HepG2 (cell line): Measurements from ENCODE around the gene RABGAP1. TPM values are rescaled to one million over a fixed set of nuclear protein-coding genes. Genes with fewer than 3 reads are reported as not detected.

Source experiments
- ATAC-seq: fragments of 200-7000 bp; cut with Tn5 transposase; 3 replicates; pipeline ENCODE4 v1.9.1; 2020; ENCODE audit warnings: mild to moderate bottlenecking, moderate library complexity
- BruUV-seq: library from RNA; stranded (reverse); fragments of 400-500 nt; replicated peaks from 2 replicates; lab custom pipeline; 2021; lab: Mats Ljungman, UMichigan
- CTCF ChIA-PET: fragments of 300-600 bp; formaldehyde crosslinking; extraction: SDS; loops from one replicate; lab custom pipeline; 2021; ENCODE audit warnings: low total read pairs, inconsistent platforms, low intra/inter-chr PET ratio; lab: Yijun Ruan, JAX
- POLR2A ChIA-PET: fragments of 350-600 bp; sonication (Branson Sonifier 250); formaldehyde crosslinking; loops from one replicate; lab custom pipeline; 2020; ENCODE audit warnings: antibody characterized with exemption, inconsistent platforms; lab: Yijun Ruan, JAX
- DNase-seq: peaks from one replicate; pipeline ENCODE4 v3.0.0-alpha.2; 2015; ENCODE audit warnings: low spot score
- FAIRE-seq: peaks from 3 replicates; lab custom pipeline; 2011; peaks lifted over from hg19 to GRCh38; lab: Jason Lieb, UNC
- H2AFZ ChIP-seq: one replicate; pipeline ENCODE4 v1.6.1; 2011; ENCODE audit warnings: low read length, inconsistent platforms
- H3K27ac ChIP-seq: fragments of 300-600 bp; 3 replicates; pipeline ENCODE4 v1.8.0; 2011; ENCODE audit warnings: mixed run types, mild to moderate bottlenecking, mixed read lengths, low read length, inconsistent platforms; ENCODE audit not compliant: insufficient read depth; ENCODE audit errors: extremely low read length
- H3K27me3 ChIP-seq, 2 experiments: fragments of 200-600 bp in 1 of 2; 2 replicates in 1 of 2; 3 replicates in 1 of 2; pipeline versions ENCODE4 v1.6.0 to v1.8.0; 2011; ENCODE audit warnings: low read length in 2 of 2, mild to moderate bottlenecking in 2 of 2, moderate library complexity in 2 of 2, inconsistent platforms in 1 of 2; ENCODE audit not compliant: insufficient read depth in 2 of 2, control insufficient read depth in 1 of 2
- H3K36me3 ChIP-seq, 2 experiments: fragments of 200-600 bp in 1 of 2; replicated peaks in 1 of 2; 2 replicates in 1 of 2; 3 replicates in 1 of 2; pipeline versions ENCODE4 v1.5.1 to v1.8.0; 2011; ENCODE audit warnings: low read length in 2 of 2, inconsistent platforms in 1 of 2; ENCODE audit not compliant: insufficient read depth in 2 of 2, control insufficient read depth in 1 of 2
- H3K4me1 ChIP-seq: 2 replicates; pipeline ENCODE4 v1.5.1; 2012; ENCODE audit warnings: low read length, inconsistent platforms; ENCODE audit not compliant: insufficient read depth
- H3K4me2 ChIP-seq: 2 replicates; pipeline ENCODE4 v1.6.0; 2011; ENCODE audit warnings: low read depth, low read length, inconsistent platforms
- H3K4me3 ChIP-seq, 3 experiments: fragments of 200-600 bp in 1 of 3; sonication (generic), shearing (Covaris generic) in 1 of 3; replicated peaks in 1 of 3; 2 replicates each; pipeline ENCODE4 v1.5.1; 2011 to 2016; ENCODE audit warnings: low read length in 3 of 3, inconsistent platforms in 2 of 3, low read depth in 2 of 3, mild to moderate bottlenecking in 2 of 3, control low read depth in 1 of 3, mixed read lengths in 1 of 3; ENCODE audit not compliant: insufficient read depth in 1 of 3
- H3K79me2 ChIP-seq: one replicate; pipeline ENCODE4 v1.6.1; 2011; ENCODE audit warnings: low read length, inconsistent platforms; ENCODE audit not compliant: insufficient read depth
- H3K9ac ChIP-seq: 2 replicates; pipeline ENCODE4 v1.6.0; 2011; ENCODE audit warnings: mild to moderate bottlenecking, low read depth, low read length, inconsistent platforms; ENCODE audit not compliant: insufficient read depth
- H3K9me3 ChIP-seq: 2 replicates; pipeline ENCODE4 v1.5.1; 2012; ENCODE audit warnings: mild to moderate bottlenecking, low read length
- H4K20me1 ChIP-seq: 2 replicates; pipeline ENCODE4 v1.6.0; 2011; ENCODE audit warnings: inconsistent platforms, mild to moderate bottlenecking, low read length, moderate library complexity; ENCODE audit not compliant: insufficient read depth
- CCAR2 ChIP-seq: fragments of 200-400 bp; formaldehyde crosslinking; optimal IDR thresholded peaks from 2 replicates; pipeline ENCODE3; 2018; ENCODE audit warnings: low read depth, mild to moderate bottlenecking, low read length, moderate library complexity
- CEBPG ChIP-seq: IDR thresholded peaks from 2 replicates; pipeline ENCODE4 v1.6.1; 2016
- ELK4 ChIP-seq: sonication (generic); formaldehyde crosslinking; IDR thresholded peaks from 2 replicates; pipeline ENCODE4 v1.9.0; 2021; ENCODE audit warnings: missing genetic modification reagents, borderline replicate concordance
- FLYWCH1 ChIP-seq: sonication (generic); formaldehyde crosslinking; IDR thresholded peaks from 2 replicates; pipeline ENCODE4 v1.8.1; 2023; ENCODE audit warnings: mild to moderate bottlenecking, missing genetic modification reagents
- HMG20B ChIP-seq: conservative IDR thresholded peaks from 2 replicates; pipeline ENCODE4 v1.6.1; 2016; ENCODE audit warnings: missing genetic modification reagents, missing compliant biosample characterization
- HNRNPL ChIP-seq: fragments of 200-400 bp; formaldehyde crosslinking; IDR thresholded peaks from 2 replicates; pipeline ENCODE4 v1.6.1; 2017; ENCODE audit warnings: mild to moderate bottlenecking, low read depth, low read length
- KLF16 ChIP-seq, 2 experiments: sonication (generic) in 1 of 2; formaldehyde crosslinking in 1 of 2; IDR thresholded peaks; 2 replicates each; pipeline versions ENCODE4 v1.6.1 to v1.8.0; 2016 to 2023; ENCODE audit warnings: missing genetic modification reagents in 2 of 2, missing compliant biosample characterization in 1 of 2
- MLXIP ChIP-seq: sonication (generic); formaldehyde crosslinking; IDR thresholded peaks from 2 replicates; pipeline ENCODE4 v1.9.0; 2021; ENCODE audit warnings: missing genetic modification reagents, borderline replicate concordance
- NFATC3 ChIP-seq: sonication (generic); formaldehyde crosslinking; IDR thresholded peaks from 2 replicates; pipeline ENCODE4 v1.5.1; 2020; ENCODE audit warnings: mild to moderate bottlenecking, missing genetic modification reagents
- POLR2A ChIP-seq, 2 experiments: IDR thresholded peaks; 2 replicates each; pipeline ENCODE4 v1.6.1; 2011; ENCODE audit warnings: low read depth in 2 of 2, low read length in 2 of 2, mild to moderate bottlenecking in 1 of 2, moderate library complexity in 1 of 2; ENCODE audit not compliant: insufficient read depth in 1 of 2
- PTBP1 ChIP-seq: fragments of 200-400 bp; formaldehyde crosslinking; IDR thresholded peaks from 2 replicates; pipeline ENCODE4 v1.6.1; 2018; ENCODE audit warnings: low read length, low read depth; ENCODE audit not compliant: poor library complexity, severe bottlenecking
- RBAK ChIP-seq: sonication (generic); formaldehyde crosslinking; IDR thresholded peaks from 2 replicates; pipeline ENCODE4 v1.5.1; 2020; ENCODE audit warnings: mild to moderate bottlenecking, missing genetic modification reagents
- TERF1 ChIP-seq: sonication (generic); formaldehyde crosslinking; IDR thresholded peaks from 2 replicates; pipeline ENCODE4 v1.8.0; 2022; ENCODE audit warnings: mild to moderate bottlenecking, missing genetic modification reagents, moderate library complexity
- THAP7 ChIP-seq: sonication (generic); formaldehyde crosslinking; IDR thresholded peaks from 2 replicates; pipeline ENCODE4 v1.8.1; 2023; ENCODE audit warnings: mild to moderate bottlenecking, missing genetic modification reagents
- TSC22D2 ChIP-seq: sonication (generic); formaldehyde crosslinking; IDR thresholded peaks from 2 replicates; pipeline ENCODE4 v1.5.1; 2020; ENCODE audit warnings: missing genetic modification reagents, mild to moderate bottlenecking, borderline replicate concordance
- ZC3H4 ChIP-seq: sonication (generic); formaldehyde crosslinking; IDR thresholded peaks from 2 replicates; pipeline ENCODE4 v1.4.0; 2020; ENCODE audit warnings: missing genetic modification reagents, borderline replicate concordance
- ZMYM3 ChIP-seq: sonication (generic); formaldehyde crosslinking; IDR thresholded peaks from 2 replicates; pipeline ENCODE4 v1.5.1; 2020; ENCODE audit warnings: mild to moderate bottlenecking, missing genetic modification reagents
- ZNF101 ChIP-seq: sonication (generic); formaldehyde crosslinking; IDR thresholded peaks from 2 replicates; pipeline ENCODE4 v1.4.0; 2020; ENCODE audit warnings: mild to moderate bottlenecking, low read depth, missing genetic modification reagents, borderline replicate concordance
- ZNF550 ChIP-seq: sonication (generic); formaldehyde crosslinking; IDR thresholded peaks from 2 replicates; pipeline ENCODE4 v1.4.0; 2020; ENCODE audit warnings: mild to moderate bottlenecking, missing genetic modification reagents, borderline replicate concordance
- WGBS: methylation state at CpG from one replicate; pipeline ENCODE4 v1.1.6; 2017; ENCODE audit warnings: low lambda C conversion rate; 5-methylcytosine and 5-hydroxymethylcytosine counted together
- in situ Hi-C: cut with HindIII; loops from 2 replicates; pipeline ENCODE4 v1.10.0; 2017; ENCODE audit warnings: low pct_unique_long_range_greater_than_20kb; ENCODE audit not compliant: extremely low pct_ligation_motif_present
- intact Hi-C: fragments of 100-400 bp; cut with micrococcal nuclease; formaldehyde crosslinking; loops from one replicate; pipeline ENCODE4 v1.10.0; 2022; ENCODE audit not compliant: unreplicated experiment
- polyA plus RNA-seq, 8 experiments: library from polyadenylated mRNA; depleted of rRNA in 3 of 8; stranded (reverse) in 7 of 8; unstranded in 1 of 8; fragments of >200 nt; fragmentation: Illumina TruSeq in 4 of 8; extraction: Trizol in 4 of 8; gene quantifications; 2 replicates each; pipeline versions ENCODE4 v1.2.1 to v1.2.3, GENCODE V29; 2011 to 2016; ENCODE audit warnings: low read depth in 4 of 8, missing spikeins in 1 of 8, mixed read lengths in 1 of 8; ENCODE audit not compliant: insufficient read depth in 1 of 8
- total RNA-seq, 5 experiments: library from RNA; depleted of rRNA; stranded (reverse); fragments of >200 nt; fragmentation: Illumina TruSeq; extraction: Trizol; gene quantifications; 2 replicates each; pipeline ENCODE4 v1.2.3, GENCODE V29; 2016; ENCODE audit warnings: low read depth in 1 of 5

The RABGAP1 gene
- total and polyA plus RNA-seq, 2 of the 13 experiments (the other 11 are each of a cell fraction or from before 2014, with no cell fraction given): 19.1 to 19.3 TPM

GRCh38 chr9:123034881-123035510, 94.2 kb downstream of the RABGAP1 start:
- Histone ChIP-seq H3K9me3 (no peaks in the 10 kb centered on the region), H3K4me3 (no peak overlapping the region), H2AFZ (no peak overlapping the region), H3K36me3 (peaks cover 8 to 22% of the 10 kb centered on the region in 2 experiments; a peak in 4 of 5 replicates), H3K4me2 (no peak overlapping the region), H3K27me3 (no peaks in the 10 kb centered on the region), H3K9ac (no peak overlapping the region), H3K4me1 (no peaks in the 10 kb centered on the region), H3K27ac (no peak overlapping the region), H3K79me2 (no peaks in the 10 kb centered on the region)
- in situ Hi-C loops (no loop called here), intact Hi-C loops (no loop called here)
- POLR2A ChIA-PET: no interaction called here
- DNase-seq: no peak
- 95% methylated on average over 13 of the region's 13 CpGs for WGBS
- no TSS peak for BruUV-seq
- no peak for FAIRE-seq
- TF ChIP-seq ZNF550 (CRISPR knock-in tag) (no peak), CEBPG (CRISPR knock-in tag) (no peak), HNRNPL (no peak), ELK4 (CRISPR knock-in tag) (no peak), FLYWCH1 (CRISPR knock-in tag) (no peak), ZNF101 (CRISPR knock-in tag) (no peak), MLXIP (no peak), RBAK (CRISPR knock-in tag) (no peak), POLR2A (IDR thresholded peaks at IDR 0.05; ENCODE audit: insufficient read depth in 1 of 2, low read depth in 2 of 2, low read length in 2 of 2) (no peak), HMG20B (no peak), ZC3H4 (CRISPR knock-in tag) (no peak), TERF1 (no peak), ZMYM3 (CRISPR knock-in tag) (no peak), KLF16 (CRISPR knock-in tag; IDR thresholded peaks at IDR 0.05) (no peak), NFATC3 (no peak), CCAR2 (no peak), TSC22D2 (no peak), THAP7 (CRISPR knock-in tag) (no peak), PTBP1 (no peak)
- TF ChIP-seq, all 625 proteins: peak for 0
- CTCF ChIA-PET: no interaction called here
- H4K20me1 ChIP-seq: no peaks in the 10 kb centered on the region
- no peak for ATAC-seq
